ENCODE data around the gene SLC34A2.
A peak's percentile ranks its signal among the peaks of the same experiment; 100 is the strongest.

SLC34A2 gene

GRCh38 chr4:25674386-25674785, 18.7 kb downstream of the SLC34A2 start:
- Mint-ChIP-seq H3K27me3 (no peaks in the 10 kb centered on the region), H3K4me3 (no peak overlapping the region), H3K9me3 (peaks cover 1% of the 10 kb centered on the region), H3K27ac (no peak overlapping the region), H3K4me1 (no peaks in the 10 kb centered on the region), H3K36me3 (no peaks in the 10 kb centered on the region)
- DNase-seq (ENCODE audit: low spot score in 2 of 2) (no peak), ATAC-seq (ENCODE audit: low read depth) (no peak)

GRCh38 chr4:25676221-25676620, 20.6 kb downstream of the SLC34A2 start:
- H3K27ac Mint-ChIP-seq = no peak overlapping the region
- DNase-seq (ENCODE audit: low spot score in 2 of 2) = no peak
- ATAC-seq (ENCODE audit: low read depth) = no peak
- no peaks in the 10 kb centered on the region for H3K36me3 Mint-ChIP-seq
- no peak overlapping the region for H3K4me3 Mint-ChIP-seq
- H3K9me3 Mint-ChIP-seq = peaks cover 1% of the 10 kb centered on the region
- no peaks in the 10 kb centered on the region for H3K27me3 Mint-ChIP-seq
- H3K4me1 Mint-ChIP-seq = peaks cover 2% of the 10 kb centered on the region

- no peak overlapping the region for H3K27ac Mint-ChIP-seq
- H3K9me3 Mint-ChIP-seq = peaks cover 1% of the 10 kb centered on the region
- peaks cover 1% of the 10 kb centered on the region for H3K27me3 Mint-ChIP-seq
- no peak for DNase-seq (ENCODE audit: low spot score in 2 of 2)
- H3K4me3 Mint-ChIP-seq = no peak overlapping the region
- peaks cover 2% of the 10 kb centered on the region for H3K36me3 Mint-ChIP-seq
- peaks cover 2% of the 10 kb centered on the region for H3K4me1 Mint-ChIP-seq
- no peak for ATAC-seq (ENCODE audit: low read depth)
Observed at GRCh38 chr4:25677157-25677556, 21.5 kb downstream of the SLC34A2 start.

GRCh38 chr4:25677943-25678342, 22.3 kb downstream of the SLC34A2 start:
- ATAC-seq (ENCODE audit: low read depth) = no peak
- H3K36me3 Mint-ChIP-seq = peaks cover 2% of the 10 kb centered on the region
- H3K4me3 Mint-ChIP-seq = no peak overlapping the region
- no peak for DNase-seq (ENCODE audit: low spot score in 2 of 2)
- H3K9me3 Mint-ChIP-seq = peaks cover 1% of the 10 kb centered on the region
- no peak overlapping the region for H3K27ac Mint-ChIP-seq
- H3K4me1 Mint-ChIP-seq = peaks cover 2% of the 10 kb centered on the region
- peaks cover 1% of the 10 kb centered on the region for H3K27me3 Mint-ChIP-seq

GRCh38 chr4:25687773-25688172, 32.1 kb downstream of the SLC34A2 start:
- no peak for DNase-seq (ENCODE audit: low spot score in 2 of 2)
- Mint-ChIP-seq H3K4me3 (no peak overlapping the region), H3K27me3 (no peaks in the 10 kb centered on the region), H3K9me3 (peaks cover 7% of the 10 kb centered on the region), H3K36me3 (peaks cover 3% of the 10 kb centered on the region), H3K27ac (no peak overlapping the region), H3K4me1 (no peaks in the 10 kb centered on the region)
- no peak for ATAC-seq (ENCODE audit: low read depth)

GRCh38 chr4:25694466-25694865, 38.8 kb downstream of the SLC34A2 start:
- DNase-seq (ENCODE audit: low spot score in 2 of 2) (no peak), ATAC-seq (ENCODE audit: low read depth) (no peak)
- Mint-ChIP-seq H3K27ac (no peak overlapping the region), H3K27me3 (no peaks in the 10 kb centered on the region), H3K4me3 (no peak overlapping the region), H3K36me3 (peaks cover 6% of the 10 kb centered on the region), H3K9me3 (peaks cover 7% of the 10 kb centered on the region), H3K4me1 (no peaks in the 10 kb centered on the region)

- peaks cover 2% of the 10 kb centered on the region for H3K9me3 Mint-ChIP-seq
- ATAC-seq (ENCODE audit: low read depth) = no peak
- H3K36me3 Mint-ChIP-seq = peaks cover 6% of the 10 kb centered on the region
- H3K27me3 Mint-ChIP-seq = no peaks in the 10 kb centered on the region
- DNase-seq (ENCODE audit: low spot score in 2 of 2) = no peak
- H3K4me1 Mint-ChIP-seq = no peaks in the 10 kb centered on the region
- no peak overlapping the region for H3K27ac Mint-ChIP-seq
- no peak overlapping the region for H3K4me3 Mint-ChIP-seq
Observed at GRCh38 chr4:25696409-25696808, 40.8 kb downstream of the SLC34A2 start.

GRCh38 chr4:25697516-25697915, 41.9 kb downstream of the SLC34A2 start:
- H3K36me3 Mint-ChIP-seq = peaks cover 6% of the 10 kb centered on the region
- no peaks in the 10 kb centered on the region for H3K27me3 Mint-ChIP-seq
- no peak overlapping the region for H3K4me3 Mint-ChIP-seq
- DNase-seq (ENCODE audit: low spot score in 2 of 2) (no peak), ATAC-seq (ENCODE audit: low read depth) (no peak)
- no peaks in the 10 kb centered on the region for H3K4me1 Mint-ChIP-seq
- H3K9me3 Mint-ChIP-seq = no peaks in the 10 kb centered on the region
- H3K27ac Mint-ChIP-seq = no peak overlapping the region

GRCh38 chr4:25700661-25701060, 45.0 kb downstream of the SLC34A2 start:
- no peaks in the 10 kb centered on the region for H3K27me3 Mint-ChIP-seq
- peaks cover 3% of the 10 kb centered on the region for H3K36me3 Mint-ChIP-seq
- no peaks in the 10 kb centered on the region for H3K4me1 Mint-ChIP-seq
- H3K4me3 Mint-ChIP-seq = no peak overlapping the region
- ATAC-seq (ENCODE audit: low read depth) (no peak), DNase-seq (ENCODE audit: low spot score in 2 of 2) (no peak)
- H3K9me3 Mint-ChIP-seq = no peaks in the 10 kb centered on the region
- H3K27ac Mint-ChIP-seq = no peak overlapping the region

GRCh38 chr4:25702848-25703247, 47.2 kb downstream of the SLC34A2 start:
- H3K4me3 Mint-ChIP-seq = no peak overlapping the region
- ATAC-seq (ENCODE audit: low read depth) = no peak
- no peaks in the 10 kb centered on the region for H3K9me3 Mint-ChIP-seq
- peaks cover 3% of the 10 kb centered on the region for H3K36me3 Mint-ChIP-seq
- no peaks in the 10 kb centered on the region for H3K27me3 Mint-ChIP-seq
- H3K27ac Mint-ChIP-seq = no peak overlapping the region
- H3K4me1 Mint-ChIP-seq = no peaks in the 10 kb centered on the region
- DNase-seq (ENCODE audit: low spot score in 2 of 2) = no peak

GRCh38 chr4:25703731-25704388, 48.2 kb downstream of the SLC34A2 start:
- Mint-ChIP-seq H3K27ac (no peak overlapping the region), H3K36me3 (peaks cover 3% of the 10 kb centered on the region), H3K27me3 (peaks cover 3% of the 10 kb centered on the region), H3K9me3 (peaks cover 1% of the 10 kb centered on the region), H3K4me3 (no peak overlapping the region), H3K4me1 (no peaks in the 10 kb centered on the region)
- no peak for ATAC-seq (ENCODE audit: low read depth)
- no peak for DNase-seq (ENCODE audit: low spot score in 2 of 2)

- no peak overlapping the region for H3K27ac Mint-ChIP-seq
- H3K36me3 Mint-ChIP-seq = peaks cover 4% of the 10 kb centered on the region
- H3K9me3 Mint-ChIP-seq = peaks cover 4% of the 10 kb centered on the region
- DNase-seq (ENCODE audit: low spot score in 2 of 2) = no peak
- peaks cover 4% of the 10 kb centered on the region for H3K27me3 Mint-ChIP-seq
- ATAC-seq (ENCODE audit: low read depth) = no peak
- H3K4me1 Mint-ChIP-seq = no peaks in the 10 kb centered on the region
- no peak overlapping the region for H3K4me3 Mint-ChIP-seq
Observed at GRCh38 chr4:25704516-25704915, 48.9 kb downstream of the SLC34A2 start.

GRCh38 chr4:25710637-25711036, 55.0 kb downstream of the SLC34A2 start:
- DNase-seq (ENCODE audit: low spot score in 2 of 2) (no peak), ATAC-seq (ENCODE audit: low read depth) (no peak)
- Mint-ChIP-seq H3K27ac (no peak overlapping the region), H3K36me3 (peaks cover 9% of the 10 kb centered on the region), H3K4me3 (no peak overlapping the region), H3K4me1 (no peaks in the 10 kb centered on the region), H3K9me3 (peaks cover 4% of the 10 kb centered on the region), H3K27me3 (peaks cover 4% of the 10 kb centered on the region)

GRCh38 chr4:25712611-25713010, 57.0 kb downstream of the SLC34A2 start:
- H3K27me3 Mint-ChIP-seq = peaks cover 4% of the 10 kb centered on the region
- H3K9me3 Mint-ChIP-seq = peaks cover 4% of the 10 kb centered on the region
- peak overlapping the region; percentile 45 for H3K27ac Mint-ChIP-seq
- no peaks in the 10 kb centered on the region for H3K4me1 Mint-ChIP-seq
- H3K36me3 Mint-ChIP-seq = peaks cover 9% of the 10 kb centered on the region
- no peak overlapping the region for H3K4me3 Mint-ChIP-seq
- DNase-seq (ENCODE audit: low spot score in 2 of 2) (no peak), ATAC-seq (ENCODE audit: low read depth) (no peak)

GRCh38 chr4:25713812-25714211, 58.2 kb downstream of the SLC34A2 start:
- H3K4me1 Mint-ChIP-seq = no peaks in the 10 kb centered on the region
- peaks cover 2% of the 10 kb centered on the region for H3K9me3 Mint-ChIP-seq
- H3K27ac Mint-ChIP-seq = no peak overlapping the region
- no peak overlapping the region for H3K4me3 Mint-ChIP-seq
- H3K36me3 Mint-ChIP-seq = peaks cover 8% of the 10 kb centered on the region
- peaks cover 1% of the 10 kb centered on the region for H3K27me3 Mint-ChIP-seq
- DNase-seq (ENCODE audit: low spot score in 2 of 2) = no peak
- ATAC-seq (ENCODE audit: low read depth) = no peak

Measured in memory B cell (primary cell).